Adrenal gland (tissue), 12 donors: Measurements from ENCODE around the gene CCDC196. TPM values are rescaled to one million over a fixed set of nuclear protein-coding genes. Genes with fewer than 3 reads are reported as not detected.

Experiments used
- DNase-seq, 7 donors: peaks; one replicate each; pipeline ENCODE4 v3.0.0-alpha.2; 2019 to 2020
- H3K27ac ChIP-seq, 5 donors: fragments of 200-600 bp; sonication (generic) in 4 of 5; 1 replicate in 3 of 5; 2 replicates in 2 of 5; pipeline versions ENCODE4 v1.5.1 to v1.8.0; 2016 to 2020; ENCODE audit warnings: mild to moderate bottlenecking in 1 of 5
- H3K27me3 ChIP-seq: fragments of 200-600 bp; 2 replicates; pipeline ENCODE4 v1.8.0; 2021
- H3K36me3 ChIP-seq, 2 donors: fragments of 200-600 bp; replicated peaks in 1 of 2; 1 replicate in 1 of 2; 2 replicates in 1 of 2; pipeline versions ENCODE4 v1.5.1 to v1.8.0; 2018 to 2022
- H3K4me1 ChIP-seq, 2 donors: fragments of 200-600 bp; replicated peaks in 1 of 2; 1 replicate in 1 of 2; 2 replicates in 1 of 2; pipeline versions ENCODE4 v1.5.1 to v1.8.0; 2018 to 2021
- H3K4me3 ChIP-seq, 4 donors: fragments of 200-600 bp; sonication (generic) in 3 of 4; one replicate each; pipeline ENCODE4 v1.5.1; 2016 to 2018
- H3K9me3 ChIP-seq, 3 donors: fragments of 200-600 bp; sonication (generic) in 1 of 3; replicated peaks in 1 of 3; 1 replicate in 2 of 3; 2 replicates in 1 of 3; pipeline versions ENCODE4 v1.5.1 to v1.8.0; 2016 to 2021
- CTCF ChIP-seq, 6 experiments: fragments of 450-650 bp in 4 of 6; fragments of 200-600 bp in 2 of 6; sonication (generic) in 1 of 6; IDR thresholded peaks; 1 replicate in 5 of 6; 2 replicates in 1 of 6; pipeline versions ENCODE4 v1.5.1 to v1.8.0; 2016 to 2021; ENCODE audit warnings: antibody characterized with exemption in 6 of 6, mild to moderate bottlenecking in 2 of 6, moderate library complexity in 1 of 6
- POLR2A ChIP-seq, 2 donors: fragments of 450-650 bp; IDR thresholded peaks; one replicate each; pipeline ENCODE4 v1.6.1; 2017; ENCODE audit warnings: antibody characterized with exemption in 2 of 2, mild to moderate bottlenecking in 2 of 2, moderate library complexity in 1 of 2
- WGBS, 4 donors: extraction: QIAGEN DNeasy Blood & Tissue Kit in 2 of 4; methylation state at CpG; one replicate each; pipeline versions ENCODE4 v1.1.5 to v1.1.7; 2013 to 2017; 5-methylcytosine and 5-hydroxymethylcytosine counted together
- intact Hi-C, 2 donors: fragments of 100-400 bp; cut with DNase I; formaldehyde crosslinking; loops; one replicate each; pipeline versions ENCODE4 v1.14.1 to v1.15.0; 2022 to 2023
- polyA plus RNA-seq, 3 donors: library from polyadenylated mRNA; stranded (reverse); fragments of 200-250 nt in 2 of 3; fragments of 350-450 nt in 1 of 3; fragmentation: Illumina TruSeq in 1 of 3; extraction: RNeasy Lipid Tissue Mini Kit (QIAGEN cat#74804) in 1 of 3; gene quantifications; one replicate each; pipeline ENCODE4 v1.2.3, GENCODE V29; 2013 to 2014
- total RNA-seq, 9 donors: library from RNA; depleted of rRNA in 4 of 9; stranded (reverse); fragments of >200 nt in 4 of 9; fragments of 120-200 nt in 1 of 9; fragmentation: NEBNext Ultra II Directional in 1 of 9; extraction: Animal tissue kit (Norgen Biotek cat#: 25700) in 1 of 9; gene quantifications; one replicate each; pipeline versions ENCODE4 v1.1.0 to v1.2.4, GENCODE V29; 2013 to 2023
- donor health status: healthy with polysubstance abuse.
- donor health status: Bipolar disorder and iron deficiency.
- donor health status: DM: yes; HTN: yes; CAD: no.
- donor health status: DM: no; HTN: no; CAD: no.
- donor health status: DM: no; HTN: no; CAD: no.
- donor health status: DM: yes; HTN: yes; CAD: no.

Gene CCDC196
- total and polyA plus RNA-seq, 12 donors, result not detected

DNA sequence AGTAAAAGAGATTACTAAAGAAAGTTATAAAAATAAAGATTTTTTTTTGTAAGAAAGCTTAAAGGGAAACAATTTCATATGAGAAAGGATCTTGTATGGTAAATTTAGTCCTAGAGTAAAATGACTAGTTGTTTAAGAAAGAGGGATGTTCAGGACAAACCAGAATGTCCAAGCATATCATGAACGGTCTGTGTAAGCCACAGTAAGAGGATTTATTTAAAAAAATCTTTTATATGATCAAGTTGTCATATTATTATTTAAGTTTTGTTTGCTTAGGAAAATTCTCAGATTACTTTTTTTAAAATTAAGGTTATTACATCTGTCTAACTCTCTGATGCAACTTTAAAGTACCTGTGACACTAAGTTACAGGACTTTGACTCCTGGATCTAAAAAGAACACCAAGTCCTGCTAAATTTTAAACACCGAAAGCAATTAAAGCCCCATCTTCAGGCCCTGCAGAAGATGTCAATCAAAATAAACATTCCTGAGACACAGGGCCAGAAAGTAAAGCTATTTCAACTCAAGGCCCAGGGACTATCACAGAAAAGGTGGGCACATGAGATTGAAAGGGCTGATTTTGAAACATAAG lies 17.3 kb upstream of the CCDC196 start:
- Histone ChIP-seq H3K27me3 (no peaks in the 10 kb centered on the region), H3K27ac (no peak overlapping the region), H3K4me3 (no peak overlapping the region), H3K36me3 (no peaks in the 10 kb centered on the region), H3K9me3 (peaks cover 0 to 12% (median 0%) of the 10 kb centered on the region in 3 donors), H3K4me1 (no peaks in the 10 kb centered on the region)
- DNase-seq, result no peak
- 85 to 94% (median 91%) methylated on average over 2 of the region's 2 CpGs for WGBS, 4 donors
- TF ChIP-seq POLR2A (IDR thresholded peaks at IDR 0.05) (no peak), CTCF (IDR thresholded peaks at IDR 0.05) (no peak)
- intact Hi-C loops, result no loop called here

GRCh38 chr14:66471584-66471983 lies 14.6 kb upstream of the CCDC196 start:
- H3K27me3 ChIP-seq, result no peaks in the 10 kb centered on the region
- H3K4me1 ChIP-seq, result no peaks in the 10 kb centered on the region
- H3K9me3 ChIP-seq, result peaks cover 0 to 12% (median 0%) of the 10 kb centered on the region in 3 donors
- DNase-seq, result no peak
- no peaks in the 10 kb centered on the region for H3K36me3 ChIP-seq
- 80 to 87% (median 84%) methylated on average over 4 of the region's 4 CpGs for WGBS, 4 donors
- no peak for TF ChIP-seq POLR2A (IDR thresholded peaks at IDR 0.05)
- H3K27ac ChIP-seq, result no peak overlapping the region
- no peak overlapping the region for H3K4me3 ChIP-seq
- intact Hi-C loops, result no loop called here

- no peak for DNase-seq
- Histone ChIP-seq H3K9me3 (peaks cover 0 to 12% (median 0%) of the 10 kb centered on the region in 3 donors), H3K4me1 (no peaks in the 10 kb centered on the region), H3K4me3 (no peak overlapping the region), H3K27ac (no peak overlapping the region), H3K36me3 (no peaks in the 10 kb centered on the region), H3K27me3 (no peaks in the 10 kb centered on the region)
- TF ChIP-seq POLR2A (IDR thresholded peaks at IDR 0.05), result no peak
- no peak for TF ChIP-seq CTCF (IDR thresholded peaks at IDR 0.05)
- intact Hi-C loops, result no loop called here
Measured at GRCh38 chr14:66472251-66472650, 13.9 kb upstream of the CCDC196 start.

- Histone ChIP-seq H3K27me3 (no peaks in the 10 kb centered on the region), H3K9me3 (peaks cover 0 to 12% (median 0%) of the 10 kb centered on the region in 3 donors), H3K36me3 (no peaks in the 10 kb centered on the region), H3K4me3 (no peak overlapping the region), H3K4me1 (no peaks in the 10 kb centered on the region), H3K27ac (no peak overlapping the region)
- no peak for DNase-seq
- intact Hi-C loops, result no loop called here
- 59 to 74% (median 70%) methylated on average over 2 of the region's 2 CpGs for WGBS, 4 donors
- TF ChIP-seq CTCF (IDR thresholded peaks at IDR 0.05) (no peak), POLR2A (IDR thresholded peaks at IDR 0.05) (no peak)
Measured at GRCh38 chr14:66473223-66473622, 12.9 kb upstream of the CCDC196 start.

GRCh38 chr14:66476964-66477363 lies 9.2 kb upstream of the CCDC196 start:
- Histone ChIP-seq H3K27ac (no peak overlapping the region), H3K9me3 (no peaks in the 10 kb centered on the region), H3K4me1 (no peaks in the 10 kb centered on the region), H3K27me3 (no peaks in the 10 kb centered on the region), H3K36me3 (no peaks in the 10 kb centered on the region), H3K4me3 (no peak overlapping the region)
- intact Hi-C loops, result no loop called here
- TF ChIP-seq POLR2A (IDR thresholded peaks at IDR 0.05) (no peak), CTCF (IDR thresholded peaks at IDR 0.05) (no peak)
- DNase-seq, result peak in 3 of 7 donors; percentile 3 to 50 (median 15)
- WGBS, 4 donors, result 8 to 14% (median 11%) methylated on average over 1 of the region's 1 CpG
